ENCODE data around the gene SLC41A1. TPM values are rescaled to one million over a fixed set of nuclear protein-coding genes. Genes with fewer than 3 reads are reported as not detected.

SLC41A1 gene
- polyA plus RNA-seq, 1 of the 3 experiments (the other 2 are of a cell fraction), result 18.3 TPM

DNA sequence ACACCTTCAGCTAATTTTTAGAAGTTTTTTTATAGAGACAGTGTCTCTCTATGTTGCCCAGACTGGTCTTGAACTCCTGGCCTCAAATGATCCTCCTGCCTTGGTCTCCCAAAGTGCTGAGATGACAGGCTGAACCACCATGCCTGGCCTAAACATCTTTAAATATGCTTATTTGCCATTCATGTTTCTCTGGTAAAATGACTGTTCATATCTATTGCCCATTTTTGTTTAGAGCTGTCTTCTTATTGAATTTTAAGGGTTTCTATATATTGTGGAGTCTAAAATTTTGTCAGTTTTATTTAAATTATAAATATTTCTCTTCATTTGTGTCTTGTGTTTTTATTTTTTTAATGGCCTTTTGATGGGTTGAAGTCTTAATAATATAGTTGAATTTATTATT, 40.0 kb upstream of the SLC41A1 start:
- H4K20me1 ChIP-seq (ENCODE audit: insufficient read depth), result no peaks in the 10 kb centered on the region
- H3K4me1 ChIP-seq (ENCODE audit: control insufficient read depth in 1 of 2, insufficient read depth in 2 of 2, low read depth in 1 of 2, low read length in 1 of 2), result peaks cover 0 to 2% of the 10 kb centered on the region in 2 experiments; a peak in 1 of 4 replicates
- no peak overlapping the region for H2AFZ ChIP-seq (ENCODE audit: low read depth)
- CTCF ChIA-PET, result no interaction called here
- POLR2A ChIA-PET, result no interaction called here
- no peak overlapping the region for H3K27ac ChIP-seq (ENCODE audit: low read depth in 2 of 2, low read length in 1 of 2)
- no peaks in the 10 kb centered on the region for H3K9me2 ChIP-seq
- H3K4me3 ChIP-seq (ENCODE audit: low read depth in 2 of 2, low read length in 1 of 2), result no peak overlapping the region
- DNase-seq, result no peak
- H3K79me2 ChIP-seq (ENCODE audit: insufficient read depth), result no peaks in the 10 kb centered on the region
- H3F3A ChIP-seq (replicated peaks; ENCODE audit: insufficient read depth), result no peaks in the 10 kb centered on the region
- H3K9ac ChIP-seq, result no peak overlapping the region
- no peaks in the 10 kb centered on the region; the same call in 1 of the 2 replicates for H3K9me3 ChIP-seq
- no peaks in the 10 kb centered on the region for H3K27me3 ChIP-seq (ENCODE audit: insufficient read depth)
- TF ChIP-seq FOXM1 (IDR thresholded peaks at IDR 0.05; ENCODE audit: low read depth), result no peak
- no peak for TF ChIP-seq YY1 (IDR thresholded peaks at IDR 0.05; ENCODE audit: low read depth)
- TF ChIP-seq RCOR1 (IDR thresholded peaks at IDR 0.05; ENCODE audit: low read length), result no peak
- no peak overlapping the region for H3K4me2 ChIP-seq
- no peaks in the 10 kb centered on the region for H3K36me3 ChIP-seq (replicated peaks in 1 of 2; ENCODE audit: control insufficient read depth in 1 of 2, insufficient read depth in 2 of 2, low read length in 1 of 2)

DNA sequence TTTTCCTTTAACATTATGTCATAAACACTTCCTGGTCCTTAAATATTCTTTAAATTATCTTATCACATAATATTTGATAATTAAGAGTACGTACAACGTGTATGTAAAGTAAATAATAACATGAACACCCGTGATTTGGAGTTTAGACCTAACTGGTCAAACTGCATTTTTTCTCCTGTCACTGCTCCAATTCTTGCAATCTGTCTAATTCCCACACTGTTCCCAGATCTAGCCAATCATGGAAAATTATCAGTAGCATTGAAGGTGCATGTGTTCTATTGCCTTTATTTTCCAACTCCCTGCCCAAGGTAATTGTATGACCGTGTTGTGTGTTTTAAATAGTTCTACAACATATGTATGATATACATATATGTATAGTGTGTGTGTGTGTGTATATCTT, 39.0 kb upstream of the SLC41A1 start:
- no peak overlapping the region for H3K4me2 ChIP-seq
- H3K27me3 ChIP-seq (ENCODE audit: insufficient read depth), result no peaks in the 10 kb centered on the region
- no peak overlapping the region for H3K27ac ChIP-seq (ENCODE audit: low read depth in 2 of 2, low read length in 1 of 2)
- H3F3A ChIP-seq (replicated peaks; ENCODE audit: insufficient read depth), result no peaks in the 10 kb centered on the region
- DNase-seq, result no peak
- H3K9me2 ChIP-seq, result no peaks in the 10 kb centered on the region
- ChIA-PET POLR2A (no interaction called here), CTCF (no interaction called here)
- H3K9ac ChIP-seq, result no peak overlapping the region
- H3K4me1 ChIP-seq (ENCODE audit: control insufficient read depth in 1 of 2, insufficient read depth in 2 of 2, low read depth in 1 of 2, low read length in 1 of 2), result peaks cover 0 to 2% of the 10 kb centered on the region in 2 experiments; a peak in 1 of 4 replicates
- H3K79me2 ChIP-seq (ENCODE audit: insufficient read depth), result no peaks in the 10 kb centered on the region
- no peak for TF ChIP-seq GABPA (IDR thresholded peaks at IDR 0.05; ENCODE audit: low read depth)
- TF ChIP-seq YY1 (IDR thresholded peaks at IDR 0.05; ENCODE audit: low read depth), result no peak
- no peak for TF ChIP-seq TCF12 (IDR thresholded peaks at IDR 0.05)
- TF ChIP-seq EZH2phosphoT487 (IDR thresholded peaks at IDR 0.05; ENCODE audit: borderline replicate concordance, low read depth), result no peak
- TF ChIP-seq FOSL2 (IDR thresholded peaks at IDR 0.05; ENCODE audit: borderline replicate concordance, low read depth), result no peak
- no peak for TF ChIP-seq MXI1 (IDR thresholded peaks at IDR 0.05; ENCODE audit: low read depth, low read length)
- TF ChIP-seq IRF3 (IDR thresholded peaks at IDR 0.05; ENCODE audit: low read depth, low read length), result no peak
- H3K4me3 ChIP-seq (ENCODE audit: low read depth in 2 of 2, low read length in 1 of 2), result no peak overlapping the region
- 62% methylated on average over 4 of the region's 4 CpGs for WGBS (ENCODE audit: low lambda C conversion rate)
- H2AFZ ChIP-seq (ENCODE audit: low read depth), result no peak overlapping the region
- no peaks in the 10 kb centered on the region for H3K36me3 ChIP-seq (replicated peaks in 1 of 2; ENCODE audit: control insufficient read depth in 1 of 2, insufficient read depth in 2 of 2, low read length in 1 of 2)
- no peaks in the 10 kb centered on the region for H4K20me1 ChIP-seq (ENCODE audit: insufficient read depth)
- H3K9me3 ChIP-seq, result no peaks in the 10 kb centered on the region; the same call in 1 of the 2 replicates

DNA sequence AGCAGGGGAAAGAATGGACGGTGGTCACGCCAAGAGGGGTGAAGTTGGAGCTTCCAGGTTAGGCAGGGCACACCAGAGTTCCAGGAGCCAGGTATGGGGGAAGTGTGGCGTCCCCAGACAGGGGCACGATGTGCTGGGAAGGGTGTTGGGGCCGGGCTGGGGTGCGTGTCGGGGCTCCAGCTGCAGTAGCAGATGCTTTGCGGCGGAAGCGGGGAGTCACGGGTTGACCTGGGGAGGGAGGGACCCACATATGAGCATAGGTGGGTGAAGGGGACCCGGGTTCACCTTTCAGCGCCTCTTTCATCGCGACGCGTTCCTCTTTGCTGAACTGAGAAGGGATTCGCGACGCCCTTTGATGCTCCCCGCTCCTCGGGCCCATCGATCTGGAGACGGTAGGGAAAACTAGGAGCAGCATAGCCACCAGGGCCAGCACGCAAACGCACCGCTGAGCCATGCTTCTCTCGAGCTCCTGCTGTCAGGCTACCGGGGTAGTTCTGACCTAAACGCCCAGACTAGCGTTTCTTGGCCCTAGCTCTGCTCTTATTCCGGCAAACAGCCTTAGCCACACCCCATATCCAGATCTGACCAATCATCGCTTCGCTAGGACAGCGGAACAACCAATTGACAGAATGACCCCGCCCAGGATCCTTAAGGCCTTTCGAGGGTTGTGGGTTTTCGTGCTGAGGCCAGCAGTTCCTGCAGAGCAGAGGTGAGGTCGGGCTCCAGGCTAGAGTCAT, 36.8 kb upstream of the SLC41A1 start, which contains the start of gene PM20D1:
Gene PM20D1, minus strand, starts transcription at position 514 of the 737 bp plus-strand sequence. Its CDS starts 60 bp downstream, at position 454.
- Histone ChIP-seq H3K27me3 (ENCODE audit: insufficient read depth) (no peaks in the 10 kb centered on the region), H3K4me3 (ENCODE audit: low read depth in 2 of 2, low read length in 1 of 2) (peak within 1 kb of the TSS; percentile 39 to 40; a peak in 3 of 4 replicates), H3K9me3 (no peaks in the 10 kb centered on the region; the same call in 1 of the 2 replicates), H3K4me1 (ENCODE audit: control insufficient read depth in 1 of 2, insufficient read depth in 2 of 2, low read depth in 1 of 2, low read length in 1 of 2) (peaks cover 0 to 2% of the 10 kb centered on the region in 2 experiments; a peak in 1 of 4 replicates), H3K27ac (ENCODE audit: low read depth in 2 of 2, low read length in 1 of 2) (no peak within 1 kb of the TSS; a peak in 1 of 4 replicates), H3F3A (replicated peaks; ENCODE audit: insufficient read depth) (no peaks in the 10 kb centered on the region), H3K36me3 (replicated peaks in 1 of 2; ENCODE audit: control insufficient read depth in 1 of 2, insufficient read depth in 2 of 2, low read length in 1 of 2) (no peaks in the 10 kb centered on the region), H3K9ac (no peak within 1 kb of the TSS), H2AFZ (ENCODE audit: low read depth) (0 out of 2 replicates have a peak within 1 kb of the TSS, but pooled peaks have one; percentile 29), H4K20me1 (ENCODE audit: insufficient read depth) (no peaks in the 10 kb centered on the region), H3K4me2 (peak within 1 kb of the TSS; percentile 15; the same call in 1 of the 2 replicates), H3K79me2 (ENCODE audit: insufficient read depth) (no peaks in the 10 kb centered on the region), H3K9me2 (no peaks in the 10 kb centered on the region)
- POLR2A ChIA-PET, result interaction anchor here (1.5 kb wide), 1 partner anchor 38 kb away, joined by 4 read pairs; no protein-coding TSS in a partner anchor
- TF ChIP-seq MEF2A (IDR thresholded peaks at IDR 0.05; ENCODE audit: borderline replicate concordance, low read depth) (no peak), GATA2 (CRISPR knock-in tag; IDR thresholded peaks at IDR 0.05) (no peak), FOSL2 (IDR thresholded peaks at IDR 0.05; ENCODE audit: borderline replicate concordance, low read depth) (no peak), JUND (IDR thresholded peaks at IDR 0.05) (no peak)
- WGBS (ENCODE audit: low lambda C conversion rate), result 71% methylated on average over 39 of the region's 39 CpGs
- DNase-seq, result peak; percentile 89
- CTCF ChIA-PET, result interaction anchor here (2.2 kb wide), 2 partner anchors 58 to 180 kb away, joined by 5 read pairs; no protein-coding TSS in a partner anchor

All from SK-N-SH (cell line).